ENCODE measurements around the gene MTRF1L.
"Not testable (repeated sequence)": the region's sequence is repeated elsewhere in the genome, so short reads cannot be mapped to it uniquely, and the experiment has no call there.

Gene MTRF1L

DNA sequence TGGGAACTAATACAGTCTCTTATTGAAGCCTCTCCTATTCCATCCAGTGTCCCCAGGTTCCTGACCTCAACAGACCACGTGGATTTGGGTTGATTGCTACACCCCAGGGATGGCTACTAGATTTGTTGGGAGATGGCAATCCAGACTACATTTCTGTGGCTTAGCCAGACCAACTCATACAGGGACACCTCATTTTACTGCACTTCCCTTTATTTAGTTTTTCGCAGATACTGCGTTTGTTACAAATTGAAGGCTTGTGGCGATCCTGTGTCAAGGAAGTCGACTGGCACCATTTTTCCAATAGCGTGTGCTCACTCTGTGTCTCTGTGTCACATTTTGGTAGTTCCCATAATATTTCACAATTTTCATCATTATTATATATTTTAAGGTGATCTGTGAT is 10.3 kb upstream of the MTRF1L start:
- no peak overlapping the region for H3K4me3 ChIP-seq (ENCODE audit: low read length)
- peaks cover 7% of the 10 kb centered on the region; the same call in 1 of the 2 replicates for H3K27me3 ChIP-seq (ENCODE audit: low read depth, low read length)
- H4K20me1 ChIP-seq (ENCODE audit: insufficient read depth, low read length), result no peaks in the 10 kb centered on the region
- H3K4me1 ChIP-seq (ENCODE audit: low read length), result no peaks in the 10 kb centered on the region
- no peak overlapping the region for H2AFZ ChIP-seq (ENCODE audit: low read depth, low read length)
- H3K9ac ChIP-seq (ENCODE audit: low read length), result no peak overlapping the region
- no peak for TF ChIP-seq EZH2phosphoT487 (IDR thresholded peaks at IDR 0.05; ENCODE audit: low read depth)
- TF ChIP-seq, protein P1, sequence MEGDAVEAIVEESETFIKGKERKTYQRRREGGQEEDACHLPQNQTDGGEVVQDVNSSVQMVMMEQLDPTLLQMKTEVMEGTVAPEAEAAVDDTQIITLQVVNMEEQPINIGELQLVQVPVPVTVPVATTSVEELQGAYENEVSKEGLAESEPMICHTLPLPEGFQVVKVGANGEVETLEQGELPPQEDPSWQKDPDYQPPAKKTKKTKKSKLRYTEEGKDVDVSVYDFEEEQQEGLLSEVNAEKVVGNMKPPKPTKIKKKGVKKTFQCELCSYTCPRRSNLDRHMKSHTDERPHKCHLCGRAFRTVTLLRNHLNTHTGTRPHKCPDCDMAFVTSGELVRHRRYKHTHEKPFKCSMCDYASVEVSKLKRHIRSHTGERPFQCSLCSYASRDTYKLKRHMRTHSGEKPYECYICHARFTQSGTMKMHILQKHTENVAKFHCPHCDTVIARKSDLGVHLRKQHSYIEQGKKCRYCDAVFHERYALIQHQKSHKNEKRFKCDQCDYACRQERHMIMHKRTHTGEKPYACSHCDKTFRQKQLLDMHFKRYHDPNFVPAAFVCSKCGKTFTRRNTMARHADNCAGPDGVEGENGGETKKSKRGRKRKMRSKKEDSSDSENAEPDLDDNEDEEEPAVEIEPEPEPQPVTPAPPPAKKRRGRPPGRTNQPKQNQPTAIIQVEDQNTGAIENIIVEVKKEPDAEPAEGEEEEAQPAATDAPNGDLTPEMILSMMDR (IDR thresholded peaks at IDR 0.05; ENCODE audit: low read depth, low read length), result no peak
- no peak overlapping the region for H3K27ac ChIP-seq (ENCODE audit: low read length)
- no peaks in the 10 kb centered on the region for H3K79me2 ChIP-seq (ENCODE audit: low read length)
- no peaks in the 10 kb centered on the region for H3K36me3 ChIP-seq (replicated peaks; ENCODE audit: low read depth, low read length)
- H3K9me3 ChIP-seq (ENCODE audit: insufficient read depth, low read length), result no peaks in the 10 kb centered on the region
- no peak overlapping the region for H3K4me2 ChIP-seq (ENCODE audit: low read length)

DNA sequence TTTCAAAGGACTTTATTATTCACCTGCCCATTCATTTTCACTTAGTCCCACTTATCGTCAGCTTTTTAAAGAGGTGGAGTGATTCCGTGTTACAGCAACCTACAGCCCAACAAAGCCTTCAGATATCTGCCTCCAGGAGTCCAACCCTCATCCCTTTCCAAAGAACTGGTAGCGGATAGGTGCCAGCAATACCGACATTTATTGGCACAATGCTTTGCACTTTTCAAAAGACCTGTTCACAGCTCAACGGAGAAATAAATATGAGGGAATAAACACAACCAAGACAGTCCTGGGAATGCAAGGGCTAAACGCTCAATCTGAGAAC is 819 bp upstream of the MTRF1L start:
- Histone ChIP-seq H3K4me1 (ENCODE audit: low read length) (peaks cover 10% of the 10 kb centered on the region), H3K79me2 (ENCODE audit: low read length) (peaks cover 52% of the 10 kb centered on the region), H2AFZ (ENCODE audit: low read depth, low read length) (peak overlapping the region; percentile 68), H3K27me3 (ENCODE audit: low read depth, low read length) (no peaks in the 10 kb centered on the region), H3K4me2 (ENCODE audit: low read length) (peak overlapping the region; percentile 85), H4K20me1 (ENCODE audit: insufficient read depth, low read length) (peaks cover 12% of the 10 kb centered on the region; the same call in 1 of the 2 replicates), H3K36me3 (replicated peaks; ENCODE audit: low read depth, low read length) (no peaks in the 10 kb centered on the region), H3K9ac (ENCODE audit: low read length) (peak overlapping the region; percentile 83), H3K27ac (ENCODE audit: low read length) (peak overlapping the region; percentile 41; the same call in 1 of the 2 replicates), H3K4me3 (ENCODE audit: low read length) (peak overlapping the region; percentile 95), H3K9me3 (ENCODE audit: insufficient read depth, low read length) (no peaks in the 10 kb centered on the region)
- TF ChIP-seq, protein P1 (IDR thresholded peaks at IDR 0.05; ENCODE audit: low read depth, low read length), result no peak
- TF ChIP-seq EZH2phosphoT487 (IDR thresholded peaks at IDR 0.05; ENCODE audit: low read depth), result no peak

DNA sequence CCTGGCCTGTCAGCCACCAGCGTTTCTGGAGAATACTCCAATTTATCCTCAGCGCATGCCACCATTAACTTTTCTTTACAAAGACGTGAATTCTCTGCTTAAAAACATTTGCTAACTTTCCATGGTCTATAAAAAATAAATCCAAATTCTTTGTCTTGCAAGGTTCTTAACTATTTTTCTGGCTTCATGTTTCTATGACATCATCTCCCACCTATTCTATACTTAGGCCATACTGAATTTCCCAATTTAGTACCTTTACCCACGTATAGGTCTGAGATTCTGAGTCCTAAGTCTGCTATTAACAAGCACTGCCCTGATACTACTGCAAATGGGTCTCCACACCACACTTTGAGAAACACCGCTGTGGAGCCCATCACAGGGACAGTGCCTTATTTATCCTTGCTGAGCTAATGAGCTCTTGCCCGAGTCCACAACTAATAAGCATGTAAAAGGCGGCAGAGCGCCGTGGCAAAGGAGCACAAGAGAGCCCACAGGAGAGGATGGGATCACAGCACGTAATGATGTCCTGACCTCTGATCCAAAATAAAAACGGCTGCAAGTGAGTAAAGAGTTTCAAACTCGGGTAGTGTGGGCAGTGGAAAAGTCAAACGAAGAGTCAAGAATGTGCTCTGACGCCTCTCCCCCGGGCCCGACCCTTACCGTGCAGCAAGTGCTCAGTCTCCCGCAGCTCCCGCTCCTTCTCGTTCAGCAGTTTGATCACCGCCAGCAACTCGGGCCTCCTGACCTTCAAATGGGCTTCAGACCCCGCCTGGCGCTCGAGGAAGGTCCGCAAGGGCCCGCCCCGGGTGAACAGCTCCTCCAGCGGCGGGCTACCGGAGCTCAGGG is 519 bp downstream of the MTRF1L start:
- peak overlapping the region; percentile 95 for H3K4me3 ChIP-seq (ENCODE audit: low read length)
- peak overlapping the region; percentile 41 for H3K27ac ChIP-seq (ENCODE audit: low read length)
- H3K4me2 ChIP-seq (ENCODE audit: low read length), result peak overlapping the region; percentile 87
- peaks cover 10% of the 10 kb centered on the region for H3K4me1 ChIP-seq (ENCODE audit: low read length)
- no peak overlapping the region for H2AFZ ChIP-seq (ENCODE audit: low read depth, low read length)
- H3K36me3 ChIP-seq (replicated peaks; ENCODE audit: low read depth, low read length), result peaks cover 6% of the 10 kb centered on the region
- no peaks in the 10 kb centered on the region for H3K27me3 ChIP-seq (ENCODE audit: low read depth, low read length)
- H3K9me3 ChIP-seq (ENCODE audit: insufficient read depth, low read length), result no peaks in the 10 kb centered on the region
- peaks cover 60% of the 10 kb centered on the region for H3K79me2 ChIP-seq (ENCODE audit: low read length)
- H4K20me1 ChIP-seq (ENCODE audit: insufficient read depth, low read length), result peaks cover 14% of the 10 kb centered on the region
- TF ChIP-seq, protein P1 (IDR thresholded peaks at IDR 0.05; ENCODE audit: low read depth, low read length), result no peak
- TF ChIP-seq EZH2phosphoT487 (IDR thresholded peaks at IDR 0.05; ENCODE audit: low read depth), result no peak
- H3K9ac ChIP-seq (ENCODE audit: low read length), result peak overlapping the region; percentile 83

DNA sequence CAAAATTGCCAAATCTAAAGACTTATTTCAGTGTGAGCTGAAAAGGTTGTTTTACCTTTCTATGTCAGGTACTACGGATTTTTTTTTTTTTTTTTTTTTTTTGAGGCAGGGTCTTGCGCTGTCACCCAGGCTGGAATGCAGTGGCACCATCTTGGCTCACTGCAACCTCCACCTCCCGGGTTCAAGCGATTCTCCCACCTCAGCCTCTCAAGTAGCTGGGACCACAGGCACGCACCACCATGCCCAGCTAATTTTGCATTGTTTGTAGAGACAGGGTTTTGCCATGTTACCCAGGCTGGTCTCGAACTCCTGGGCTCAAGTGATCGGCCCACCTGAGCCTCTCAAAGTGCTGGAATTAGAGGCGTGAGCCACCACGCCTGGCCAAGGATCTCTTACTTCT is 1.7 kb downstream of the MTRF1L start:
- H3K4me2 ChIP-seq (ENCODE audit: low read length); H3K27me3 ChIP-seq (ENCODE audit: low read depth, low read length); H2AFZ ChIP-seq (ENCODE audit: low read depth, low read length); H3K9me3 ChIP-seq (ENCODE audit: insufficient read depth, low read length); H3K9ac ChIP-seq (ENCODE audit: low read length); H3K36me3 ChIP-seq (replicated peaks; ENCODE audit: low read depth, low read length); H3K27ac ChIP-seq (ENCODE audit: low read length); H3K4me3 ChIP-seq (ENCODE audit: low read length): not testable (repeated sequence)
- H4K20me1 ChIP-seq (ENCODE audit: insufficient read depth, low read length), result peaks cover 23% of the 10 kb centered on the region
- peaks cover 12% of the 10 kb centered on the region for H3K4me1 ChIP-seq (ENCODE audit: low read length)
- H3K79me2 ChIP-seq (ENCODE audit: low read length), result peaks cover 72% of the 10 kb centered on the region

Measured in OCI-LY3 (cell line).